CD8-positive, alpha-beta memory T cell (primary cell): ENCODE data around the gene POC1A. TPM values are rescaled to one million over a fixed set of nuclear protein-coding genes. Genes with fewer than 3 reads are reported as not detected.

Experiments
- CTCF ChIA-PET: fragments of 350-600 bp; sonication (Branson Sonifier 250); formaldehyde crosslinking; loops from one replicate; lab custom pipeline; 2021; ENCODE audit warnings: antibody characterized with exemption; lab: Charles Lee
- POLR2A ChIA-PET: fragments of 350-600 bp; sonication (Branson Sonifier 250); formaldehyde crosslinking; loops from one replicate; lab custom pipeline; 2021; ENCODE audit warnings: antibody characterized with exemption; lab: Charles Lee
- DNase-seq, 5 donors: peaks; one replicate each; pipeline versions ENCODE4 v3.0.0 to v3.0.0-alpha.2; 2020 to 2022; ENCODE audit warnings: mixed read lengths in 1 of 5
- H3K27ac ChIP-seq: one replicate; pipeline ENCODE4 v1.7.0; 2013; ENCODE audit warnings: low read depth, mild to moderate bottlenecking, low read length, moderate library complexity
- H3K27me3 ChIP-seq: 2 replicates; pipeline ENCODE4 v1.7.0; 2013; ENCODE audit warnings: low read length, mild to moderate bottlenecking; ENCODE audit not compliant: insufficient read depth, poor library complexity, severe bottlenecking
- H3K36me3 ChIP-seq: 2 replicates; pipeline ENCODE4 v1.7.0; 2013; ENCODE audit warnings: mild to moderate bottlenecking, low read length, moderate library complexity; ENCODE audit not compliant: insufficient read depth
- H3K4me1 ChIP-seq: 2 replicates; pipeline ENCODE4 v1.7.0; 2013; ENCODE audit warnings: mild to moderate bottlenecking, low read length, moderate library complexity; ENCODE audit not compliant: insufficient read depth
- H3K4me3 ChIP-seq: 2 replicates; pipeline ENCODE4 v1.7.0; 2013; ENCODE audit warnings: mild to moderate bottlenecking, low read length
- H3K9me3 ChIP-seq: 2 replicates; pipeline ENCODE4 v1.7.0; 2013; ENCODE audit warnings: mild to moderate bottlenecking, low read length
- H3K27ac Mint-ChIP-seq, 8 donors: one replicate each; pipeline ENCODE4 v1.8.0; 2020 to 2021; ENCODE audit warnings: mixed read lengths in 8 of 8, mild to moderate bottlenecking in 6 of 8, inconsistent platforms in 3 of 8, moderate library complexity in 3 of 8
- H3K27me3 Mint-ChIP-seq, 2 donors: one replicate each; pipeline ENCODE4 v1.8.0; 2020 to 2021; ENCODE audit warnings: mixed read lengths in 2 of 2, mild to moderate bottlenecking in 1 of 2, moderate library complexity in 1 of 2
- H3K36me3 Mint-ChIP-seq, 3 donors: one replicate each; pipeline ENCODE4 v1.8.0; 2020 to 2021; ENCODE audit warnings: mixed read lengths in 3 of 3, inconsistent platforms in 1 of 3, mild to moderate bottlenecking in 1 of 3
- H3K4me1 Mint-ChIP-seq, 3 donors: one replicate each; pipeline ENCODE4 v1.8.0; 2020 to 2021; ENCODE audit warnings: mixed read lengths in 3 of 3, inconsistent platforms in 1 of 3, mild to moderate bottlenecking in 1 of 3
- H3K4me3 Mint-ChIP-seq, 7 donors: one replicate each; pipeline ENCODE4 v1.8.0; 2020 to 2021; ENCODE audit warnings: mixed read lengths in 7 of 7, mild to moderate bottlenecking in 6 of 7, moderate library complexity in 4 of 7, inconsistent platforms in 2 of 7
- H3K9me3 Mint-ChIP-seq, 5 donors: one replicate each; pipeline ENCODE4 v1.8.0; 2020 to 2022; ENCODE audit warnings: mixed read lengths in 5 of 5, mild to moderate bottlenecking in 3 of 5, moderate library complexity in 2 of 5, inconsistent platforms in 1 of 5
- polyA plus RNA-seq: library from polyadenylated mRNA; unstranded; fragments of 300-500 nt; fragmentation: Illumina TruSeq; gene quantifications from one replicate; pipeline ENCODE4 v1.2.3, GENCODE V29; 2021
- total RNA-seq, 2 experiments: library from RNA; stranded (reverse); gene quantifications; one replicate each; pipeline ENCODE4 v1.2.3, GENCODE V29; 2021

Gene POC1A
- total and polyA plus RNA-seq, 3 experiments from 2014 or later: 1.5 to 22.7 (median 22.6) TPM

DNA sequence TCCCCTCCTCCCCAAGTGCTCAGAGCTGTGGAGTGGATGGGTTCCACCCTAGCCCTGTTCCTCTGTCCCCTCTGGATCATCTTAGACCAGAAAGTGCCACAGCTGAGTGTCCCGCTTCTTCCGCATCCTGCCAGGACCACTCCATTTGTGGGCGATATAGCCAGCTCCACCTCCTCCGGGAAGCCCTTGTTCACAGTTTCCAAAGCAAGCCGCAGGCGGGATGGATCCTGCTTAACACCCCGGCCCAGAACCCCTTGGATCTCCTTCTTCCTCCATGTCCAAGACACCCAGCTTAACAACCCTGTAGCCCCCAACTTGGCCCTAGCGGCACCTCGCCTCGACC, 43.2 kb upstream of the POC1A start:
- H3K36me3 ChIP-seq: peaks cover 5% of the 10 kb centered on the region
- ChIA-PET CTCF (interaction anchor here (0.9 to 2.5 kb wide), 3 partner anchors 23 to 142 kb away, joined by 3 to 8 read pairs (median 4); no protein-coding TSS in a partner anchor), POLR2A (interaction anchor here (0.6 to 1.3 kb wide), 3 partner anchors 21 to 213 kb away, joined by 3 to 5 read pairs (median 4); partner anchors contain the start of gene POC1A)
- peaks cover 0 to 1% of the 10 kb centered on the region in 2 donors for H3K27me3 Mint-ChIP-seq
- no peak for DNase-seq
- no peaks in the 10 kb centered on the region for H3K9me3 ChIP-seq
- peak overlapping the region; percentile 86 to 99 (median 97) for H3K4me3 Mint-ChIP-seq
- H3K27ac ChIP-seq: peak overlapping the region; percentile 78
- peak overlapping the region; percentile 87 to 98 (median 96) for H3K27ac Mint-ChIP-seq
- peaks cover 2 to 28% (median 2%) of the 10 kb centered on the region in 3 donors for H3K36me3 Mint-ChIP-seq
- peaks cover 35 to 53% (median 50%) of the 10 kb centered on the region in 3 donors for H3K4me1 Mint-ChIP-seq
- H3K9me3 Mint-ChIP-seq: no peaks in the 10 kb centered on the region
- peak overlapping the region; percentile 95 for H3K4me3 ChIP-seq
- peaks cover 32% of the 10 kb centered on the region for H3K4me1 ChIP-seq
- no peaks in the 10 kb centered on the region for H3K27me3 ChIP-seq

DNA sequence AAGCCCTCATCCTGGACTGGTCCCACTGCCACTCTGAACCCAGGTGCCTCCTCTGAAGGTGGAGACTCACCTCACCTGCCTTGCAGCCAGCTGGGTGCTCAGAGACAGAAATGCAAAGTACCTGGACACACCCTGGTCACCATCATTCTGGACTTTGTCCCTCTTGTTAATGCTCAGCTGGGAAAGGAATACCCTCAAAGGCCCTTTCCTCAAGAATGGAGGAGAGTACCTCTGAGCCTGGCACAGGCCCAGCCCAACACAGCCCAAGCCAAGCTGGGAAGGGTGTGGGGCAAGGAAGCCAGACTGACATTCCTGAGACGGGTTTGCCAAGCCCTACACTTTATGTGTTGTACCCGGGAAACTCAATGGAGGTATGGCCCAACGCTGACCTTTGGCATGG, 42.8 kb upstream of the POC1A start:
- H3K4me1 ChIP-seq: peaks cover 29% of the 10 kb centered on the region
- Mint-ChIP-seq H3K4me3 (peak overlapping the region in 3 of 7 donors; percentile 86 to 99 (median 97)), H3K9me3 (no peaks in the 10 kb centered on the region), H3K27ac (peak overlapping the region; percentile 58 to 98 (median 92)), H3K36me3 (peaks cover 0 to 23% (median 2%) of the 10 kb centered on the region in 3 donors), H3K27me3 (peaks cover 0 to 1% of the 10 kb centered on the region in 2 donors), H3K4me1 (peaks cover 31 to 48% (median 48%) of the 10 kb centered on the region in 3 donors)
- ChIA-PET POLR2A (interaction anchor here (0.6 to 1.3 kb wide), 3 partner anchors 21 to 213 kb away, joined by 3 to 5 read pairs (median 4); partner anchors contain the start of gene POC1A), CTCF (interaction anchor here (0.8 to 2.5 kb wide), 4 partner anchors 13 to 142 kb away, joined by 3 to 8 read pairs (median 4); no protein-coding TSS in a partner anchor)
- no peak for DNase-seq
- H3K27ac ChIP-seq: no peak overlapping the region
- no peaks in the 10 kb centered on the region for H3K27me3 ChIP-seq
- no peak overlapping the region for H3K4me3 ChIP-seq
- peaks cover under 1% of the 10 kb centered on the region for H3K36me3 ChIP-seq
- H3K9me3 ChIP-seq: no peaks in the 10 kb centered on the region

DNA sequence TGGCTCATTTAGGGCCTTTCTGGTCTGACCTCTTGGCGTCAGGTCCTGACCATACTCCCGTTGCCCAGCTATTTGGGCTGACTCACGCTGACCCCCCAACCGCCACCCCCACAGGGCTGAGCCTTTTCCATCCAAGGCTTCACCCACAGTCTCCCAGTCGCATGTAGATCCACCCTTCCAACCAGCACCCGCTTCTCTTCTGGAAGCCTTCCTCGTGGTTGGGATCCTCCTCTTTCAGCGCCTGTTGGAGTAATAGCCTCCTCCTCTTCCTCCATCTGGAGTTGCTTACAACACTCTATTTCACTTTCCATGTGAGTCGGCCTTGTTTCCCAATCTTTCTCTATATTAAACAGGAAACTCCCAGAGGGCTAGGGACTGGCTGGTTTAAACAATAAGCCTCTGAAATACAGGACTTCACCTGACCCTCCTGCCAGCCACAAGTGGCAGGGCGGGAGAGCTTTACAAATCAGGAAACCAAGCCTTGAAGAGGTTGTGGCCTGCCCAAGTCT, 41.7 kb upstream of the POC1A start:
- Mint-ChIP-seq H3K27me3 (peaks cover 0 to 1% of the 10 kb centered on the region in 2 donors), H3K9me3 (no peaks in the 10 kb centered on the region), H3K4me3 (peak overlapping the region in 1 of 7 donors; percentile 84), H3K36me3 (peaks cover 0 to 13% (median 2%) of the 10 kb centered on the region in 3 donors), H3K4me1 (peaks cover 26 to 38% (median 37%) of the 10 kb centered on the region in 3 donors), H3K27ac (peak overlapping the region in 5 of 8 donors; percentile 38 to 96 (median 87))
- peaks cover 24% of the 10 kb centered on the region for H3K4me1 ChIP-seq
- no peaks in the 10 kb centered on the region for H3K9me3 ChIP-seq
- ChIA-PET POLR2A (no interaction called here), CTCF (interaction anchor here (0.7 to 2.5 kb wide), 2 partner anchors 24 to 27 kb away, joined by 3 to 8 read pairs; no protein-coding TSS in a partner anchor)
- H3K36me3 ChIP-seq: no peaks in the 10 kb centered on the region
- no peak for DNase-seq
- no peak overlapping the region for H3K27ac ChIP-seq
- H3K4me3 ChIP-seq: no peak overlapping the region
- no peaks in the 10 kb centered on the region for H3K27me3 ChIP-seq

DNA sequence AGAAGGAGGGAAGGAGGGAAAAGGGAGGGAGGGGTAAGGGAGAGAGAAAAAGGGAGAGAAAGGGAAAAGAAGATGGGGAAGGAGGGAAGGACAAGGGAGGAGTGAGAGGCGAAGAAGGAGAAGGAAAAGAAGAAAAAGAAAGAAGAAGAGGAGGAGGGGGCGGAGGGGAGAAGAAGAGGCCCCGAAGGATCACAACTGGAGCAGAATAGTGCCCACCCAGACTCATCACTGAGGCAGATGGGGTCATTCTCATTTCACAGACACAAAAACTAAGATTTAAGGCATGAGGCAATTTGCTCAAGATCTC, 41.0 kb upstream of the POC1A start:
- H3K27ac Mint-ChIP-seq: peak overlapping the region in 1 of 8 donors; percentile 29
- CTCF ChIA-PET: no interaction called here
- H3K4me3 Mint-ChIP-seq: no peak overlapping the region
- H3K27ac ChIP-seq: no peak overlapping the region
- POLR2A ChIA-PET: interaction anchor here (0.7 kb wide), 1 partner anchor 261 kb away, joined by 3 read pairs; no protein-coding TSS in a partner anchor
- no peaks in the 10 kb centered on the region for H3K9me3 ChIP-seq
- H3K4me3 ChIP-seq: no peak overlapping the region
- H3K36me3 ChIP-seq: no peaks in the 10 kb centered on the region
- H3K4me1 ChIP-seq: peaks cover 24% of the 10 kb centered on the region
- peaks cover 0 to 1% of the 10 kb centered on the region in 2 donors for H3K27me3 Mint-ChIP-seq
- peaks cover 0 to 13% (median 2%) of the 10 kb centered on the region in 3 donors for H3K36me3 Mint-ChIP-seq
- no peaks in the 10 kb centered on the region for H3K9me3 Mint-ChIP-seq
- DNase-seq: no peak
- peaks cover 24 to 33% (median 32%) of the 10 kb centered on the region in 3 donors for H3K4me1 Mint-ChIP-seq
- no peaks in the 10 kb centered on the region for H3K27me3 ChIP-seq

DNA sequence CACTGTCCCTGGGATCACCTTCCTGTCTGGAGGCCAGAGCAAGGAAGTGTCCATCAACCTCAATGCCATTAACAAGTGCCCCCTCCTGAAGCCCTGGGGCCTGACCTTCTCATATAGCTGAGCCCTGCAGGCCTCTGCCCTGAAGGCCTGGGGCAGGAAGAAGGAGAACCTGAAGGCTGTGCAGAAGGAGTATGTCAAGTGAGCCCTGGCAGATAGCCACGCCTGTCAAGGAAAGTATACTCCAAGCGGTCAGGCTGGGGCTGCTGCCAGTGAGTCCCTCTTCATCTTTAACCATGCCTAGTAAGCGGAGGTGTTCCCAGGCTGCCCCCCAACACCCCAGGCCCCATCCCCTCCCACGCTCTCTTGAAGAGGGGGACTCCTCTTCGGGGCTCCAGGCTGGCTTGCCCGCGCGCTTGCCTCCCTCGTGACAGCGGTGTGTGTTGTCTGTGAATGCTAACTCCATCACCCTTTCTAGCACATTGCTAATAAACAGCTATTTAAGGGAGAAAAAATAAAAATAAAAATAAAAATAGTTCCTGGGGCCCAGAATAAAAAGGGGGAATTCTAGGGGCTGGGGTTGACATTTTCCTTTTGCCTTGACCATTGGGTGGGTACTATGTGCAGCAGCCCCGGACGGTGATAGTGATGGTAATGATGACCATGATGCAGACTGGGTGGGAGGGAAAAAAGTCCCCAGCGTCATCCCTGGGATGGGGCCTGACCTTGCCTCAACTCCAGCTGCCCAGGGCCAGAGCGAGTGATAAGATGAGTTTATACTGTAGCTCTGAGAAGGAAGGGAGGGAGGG, 40.5 kb upstream of the POC1A start:
- Histone ChIP-seq H3K27me3 (no peaks in the 10 kb centered on the region), H3K36me3 (no peaks in the 10 kb centered on the region), H3K9me3 (no peaks in the 10 kb centered on the region), H3K4me1 (peaks cover 24% of the 10 kb centered on the region), H3K4me3 (no peak overlapping the region), H3K27ac (no peak overlapping the region)
- CTCF ChIA-PET: no interaction called here
- H3K36me3 Mint-ChIP-seq: peaks cover 0 to 11% (median 0%) of the 10 kb centered on the region in 3 donors
- no peak overlapping the region for H3K4me3 Mint-ChIP-seq
- H3K9me3 Mint-ChIP-seq: no peaks in the 10 kb centered on the region
- H3K4me1 Mint-ChIP-seq: peaks cover 22 to 29% (median 28%) of the 10 kb centered on the region in 3 donors
- H3K27ac Mint-ChIP-seq: peak overlapping the region in 1 of 8 donors; percentile 36
- H3K27me3 Mint-ChIP-seq: peaks cover 0 to 1% of the 10 kb centered on the region in 2 donors
- no peak for DNase-seq
- POLR2A ChIA-PET: interaction anchor here (0.7 kb wide), 1 partner anchor 262 kb away, joined by 3 read pairs; no protein-coding TSS in a partner anchor

DNA sequence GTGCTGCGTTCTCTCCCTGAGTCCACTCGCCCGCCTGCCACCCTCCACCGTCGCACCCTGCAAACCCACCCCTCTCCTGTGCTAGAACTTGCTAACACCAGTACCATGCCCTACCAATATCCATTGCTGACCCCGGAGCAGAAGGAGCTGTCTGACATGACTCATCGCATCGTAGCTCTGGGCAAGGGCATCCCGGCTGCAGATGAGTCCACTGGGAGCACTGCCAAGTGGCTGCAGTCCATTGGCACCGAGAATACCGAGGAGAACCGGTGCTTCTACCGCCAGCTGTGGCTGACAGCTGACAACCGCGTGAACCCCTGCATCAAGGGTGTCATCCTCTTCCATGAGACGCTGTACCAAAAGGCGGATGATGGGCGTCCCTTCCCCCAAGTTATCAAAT, 38.8 kb upstream of the POC1A start:
- H3K4me3 Mint-ChIP-seq: peak overlapping the region in 1 of 7 donors; percentile 50
- Histone ChIP-seq H3K4me1 (peaks cover 11% of the 10 kb centered on the region), H3K27me3 (no peaks in the 10 kb centered on the region), H3K4me3 (no peak overlapping the region), H3K27ac (no peak overlapping the region), H3K9me3 (no peaks in the 10 kb centered on the region), H3K36me3 (no peaks in the 10 kb centered on the region)
- peak overlapping the region in 1 of 8 donors; percentile 38 for H3K27ac Mint-ChIP-seq
- POLR2A ChIA-PET: no interaction called here
- H3K36me3 Mint-ChIP-seq: no peaks in the 10 kb centered on the region
- CTCF ChIA-PET: interaction anchor here (1.7 kb wide), 1 partner anchor 16 kb away, joined by 5 read pairs; no protein-coding TSS in a partner anchor
- no peaks in the 10 kb centered on the region for H3K27me3 Mint-ChIP-seq
- no peaks in the 10 kb centered on the region for H3K9me3 Mint-ChIP-seq
- peaks cover 8 to 15% (median 15%) of the 10 kb centered on the region in 3 donors for H3K4me1 Mint-ChIP-seq
- DNase-seq: no peak

DNA sequence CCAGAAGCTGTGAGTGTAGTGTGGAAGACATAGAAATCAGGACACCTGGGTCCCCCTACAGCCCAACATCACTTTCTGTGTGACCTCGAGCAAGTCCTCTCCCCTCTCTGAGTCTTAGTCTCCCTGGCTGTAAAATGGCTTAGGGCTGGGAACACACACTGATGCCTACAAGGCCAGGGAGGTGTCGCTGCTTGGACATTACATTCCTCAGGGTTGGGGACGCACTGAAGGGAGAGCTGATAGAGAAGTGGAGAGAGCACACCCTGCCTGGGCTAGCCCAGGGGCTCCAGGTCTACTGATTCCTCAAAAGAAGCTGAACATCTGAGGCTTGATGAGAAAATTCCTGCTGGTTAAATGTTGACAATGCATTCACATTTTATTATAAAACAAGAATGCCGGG, 37.4 kb upstream of the POC1A start:
- DNase-seq: no peak
- H3K27ac Mint-ChIP-seq: no peak overlapping the region
- H3K4me3 ChIP-seq: no peak overlapping the region
- H3K27me3 Mint-ChIP-seq: no peaks in the 10 kb centered on the region
- H3K9me3 ChIP-seq: no peaks in the 10 kb centered on the region
- ChIA-PET POLR2A (no interaction called here), CTCF (no interaction called here)
- H3K9me3 Mint-ChIP-seq: no peaks in the 10 kb centered on the region
- H3K27me3 ChIP-seq: no peaks in the 10 kb centered on the region
- no peaks in the 10 kb centered on the region for H3K4me1 ChIP-seq
- no peaks in the 10 kb centered on the region for H3K36me3 Mint-ChIP-seq
- H3K4me1 Mint-ChIP-seq: peaks cover 1 to 3% (median 3%) of the 10 kb centered on the region in 3 donors
- no peaks in the 10 kb centered on the region for H3K36me3 ChIP-seq
- no peak overlapping the region for H3K4me3 Mint-ChIP-seq
- no peak overlapping the region for H3K27ac ChIP-seq
